HG03097 (cell line): ENCODE measurements around the gene TMEM120B.

ENCODE experiments used
- ATAC-seq: cut with Tn5 transposase; IDR thresholded peaks from one replicate; pipeline ENCODE4 v1.9.1; 2021; ENCODE audit not compliant: unreplicated experiment, low FRiP score

Gene TMEM120B

DNA sequence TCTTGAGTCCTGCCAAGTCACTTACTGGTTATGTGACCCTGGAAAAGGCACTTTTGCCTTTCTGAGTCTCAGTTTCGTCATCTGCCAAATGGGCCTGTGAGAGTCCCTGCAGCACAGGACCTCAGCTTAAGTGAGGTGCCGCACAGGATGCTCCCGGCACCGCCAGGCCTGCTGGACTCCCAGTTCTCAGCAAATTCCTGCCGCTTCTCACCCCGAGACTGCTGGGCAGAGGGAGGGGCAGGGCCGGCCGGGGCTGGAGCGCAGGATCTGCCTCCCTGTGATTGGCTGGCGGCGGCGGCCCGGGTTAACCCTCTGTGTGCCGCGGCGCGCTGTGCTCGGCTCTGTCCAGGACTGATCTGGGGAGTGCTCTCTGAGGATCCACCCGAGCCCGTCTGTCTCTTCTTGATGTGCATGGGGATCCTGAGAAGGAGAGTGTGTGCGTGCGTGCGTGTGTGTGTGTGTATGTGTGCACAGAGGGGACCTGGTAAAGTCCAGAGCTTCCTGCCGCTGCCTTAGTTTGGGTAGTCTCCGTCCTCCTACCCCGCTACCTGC, 99.8 kb downstream of the TMEM120B start:
- ATAC-seq: no peak

DNA sequence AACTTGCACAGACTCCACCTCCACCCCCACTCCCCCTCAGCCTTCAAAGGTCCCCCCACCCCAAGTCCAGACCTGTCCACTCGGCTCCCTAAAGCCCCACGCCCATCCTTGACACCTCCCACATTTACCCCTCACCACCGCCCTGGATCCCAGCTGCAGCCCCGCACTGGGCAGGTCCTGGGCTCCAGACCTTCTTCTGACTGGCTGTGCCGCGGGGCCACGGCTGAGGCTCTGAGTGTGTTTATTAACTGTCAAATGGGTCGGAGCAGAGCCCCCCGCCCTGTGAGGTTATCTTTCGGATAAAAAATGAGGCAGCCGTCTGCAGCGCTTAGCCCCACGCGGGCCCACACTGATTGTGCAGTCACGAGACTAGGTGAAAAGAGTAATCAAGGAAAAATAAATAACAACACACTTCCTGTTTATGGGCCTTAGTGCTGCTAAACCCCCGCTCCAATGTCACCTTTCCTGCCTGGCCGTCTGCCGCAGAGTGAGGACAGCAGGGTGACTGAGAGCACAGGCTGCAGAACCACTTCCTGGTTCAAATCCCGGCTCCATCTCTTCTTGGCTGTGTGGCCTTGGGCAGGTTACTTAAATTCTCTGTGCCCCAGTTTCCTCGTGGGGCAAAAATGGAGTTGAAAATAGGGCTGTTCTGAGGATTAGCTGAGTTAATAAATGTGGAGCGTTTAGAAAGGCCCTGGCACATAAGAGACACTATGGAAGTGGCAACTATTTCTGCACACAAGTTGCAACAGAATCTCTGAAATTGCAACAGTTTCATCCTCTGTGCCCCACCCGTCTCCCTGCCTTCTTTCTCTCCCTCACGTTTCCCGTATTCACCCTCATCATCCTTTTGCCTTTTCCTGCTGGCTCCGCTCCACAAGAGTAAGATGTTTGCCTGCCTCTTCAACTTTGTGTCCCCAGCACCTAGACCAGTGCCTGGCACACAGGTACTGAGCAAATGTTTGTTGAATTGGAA, 100.7 kb downstream of the TMEM120B start:
- no peak for ATAC-seq

DNA sequence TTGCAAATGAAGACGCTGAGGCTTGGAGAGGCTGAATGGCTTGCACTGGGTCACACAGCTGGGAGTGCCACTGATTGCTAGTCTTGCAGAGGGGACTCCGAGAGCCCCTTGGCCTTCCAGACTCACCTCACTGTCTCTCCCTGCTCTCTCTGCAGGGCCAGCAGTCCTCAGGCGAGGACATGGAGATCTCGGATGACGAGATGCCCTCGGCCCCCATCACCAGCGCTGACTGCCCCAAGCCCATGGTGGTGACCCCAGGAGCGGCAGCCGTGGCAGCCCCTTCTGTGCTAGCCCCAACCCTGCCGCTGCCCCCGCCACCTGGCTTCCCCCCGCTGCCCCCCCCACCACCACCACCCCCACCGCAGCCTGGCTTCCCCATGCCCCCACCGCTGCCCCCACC, 101.4 kb downstream of the TMEM120B start:
- ATAC-seq: no peak

DNA sequence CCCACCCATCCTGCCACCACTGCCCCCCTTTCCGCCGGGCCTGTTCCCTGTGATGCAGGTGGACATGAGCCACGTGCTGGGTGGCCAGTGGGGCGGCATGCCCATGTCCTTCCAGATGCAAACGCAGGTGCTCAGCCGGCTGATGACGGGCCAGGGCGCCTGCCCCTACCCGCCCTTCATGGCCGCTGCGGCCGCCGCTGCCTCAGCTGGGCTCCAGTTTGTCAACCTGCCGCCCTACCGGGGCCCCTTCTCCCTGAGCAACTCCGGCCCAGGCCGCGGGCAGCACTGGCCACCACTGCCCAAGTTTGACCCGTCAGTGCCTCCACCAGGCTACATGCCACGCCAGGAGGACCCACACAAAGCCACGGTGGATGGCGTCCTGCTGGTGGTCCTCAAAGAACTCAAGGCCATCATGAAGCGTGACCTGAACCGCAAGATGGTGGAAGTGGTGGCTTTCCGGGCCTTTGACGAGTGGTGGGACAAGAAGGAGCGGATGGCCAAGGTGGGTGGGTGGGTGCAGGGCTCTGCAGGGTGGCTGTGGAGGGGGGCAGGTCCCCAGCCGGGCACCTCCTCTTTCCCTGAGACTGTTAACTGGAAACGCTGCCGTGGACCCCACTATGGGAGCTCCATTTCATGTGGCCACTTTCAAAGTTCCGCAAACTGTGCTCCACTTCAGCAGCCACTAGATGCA, 102.0 kb downstream of the TMEM120B start:
- no peak for ATAC-seq

DNA sequence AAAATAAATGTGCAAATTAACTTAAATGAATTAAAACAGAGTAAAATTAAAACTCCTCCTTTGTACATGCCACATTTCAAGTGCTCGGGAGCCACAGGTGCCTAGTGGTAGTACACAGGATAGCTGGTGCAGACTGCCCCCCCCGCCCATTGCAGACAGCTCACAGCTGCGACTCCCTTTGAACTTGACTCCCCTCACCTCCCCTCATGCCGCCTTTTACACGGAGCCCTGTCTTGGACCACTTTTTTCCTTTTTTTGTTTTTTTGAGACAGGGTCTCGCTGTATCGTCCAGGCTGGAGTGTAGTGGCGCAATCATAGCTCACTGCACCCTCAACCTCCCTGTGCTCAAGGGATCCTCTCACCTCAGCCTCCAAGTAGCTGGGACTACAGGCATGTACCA, 102.7 kb downstream of the TMEM120B start:
- ATAC-seq: no peak

DNA sequence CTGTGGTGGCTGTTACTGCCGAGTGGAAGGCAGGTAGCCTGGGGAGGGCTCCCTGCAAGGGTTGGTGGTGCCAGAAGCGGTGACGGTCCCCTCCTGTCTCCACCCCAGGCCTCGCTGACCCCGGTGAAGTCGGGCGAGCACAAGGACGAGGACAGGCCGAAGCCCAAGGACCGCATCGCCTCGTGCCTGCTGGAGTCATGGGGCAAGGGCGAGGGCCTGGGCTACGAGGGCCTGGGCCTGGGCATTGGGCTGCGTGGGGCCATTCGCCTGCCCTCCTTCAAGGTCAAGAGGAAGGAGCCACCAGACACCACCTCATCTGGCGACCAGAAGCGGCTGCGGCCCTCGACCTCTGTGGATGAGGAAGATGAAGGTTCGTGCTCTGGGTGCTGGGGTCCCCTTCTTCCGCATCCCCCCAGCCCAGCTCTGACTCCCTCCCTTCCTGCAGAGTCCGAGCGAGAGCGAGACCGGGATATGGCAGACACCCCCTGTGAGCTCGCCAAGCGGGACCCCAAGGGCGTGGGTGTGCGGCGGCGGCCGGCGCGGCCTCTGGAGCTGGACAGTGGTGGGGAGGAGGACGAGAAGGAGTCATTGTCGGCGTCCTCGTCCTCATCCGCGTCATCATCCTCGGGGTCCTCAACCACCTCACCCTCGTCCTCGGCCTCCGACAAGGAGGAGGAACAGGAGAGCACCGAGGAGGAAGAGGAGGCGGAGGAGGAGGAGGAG, 104.5 kb downstream of the TMEM120B start:
- ATAC-seq: no peak

DNA sequence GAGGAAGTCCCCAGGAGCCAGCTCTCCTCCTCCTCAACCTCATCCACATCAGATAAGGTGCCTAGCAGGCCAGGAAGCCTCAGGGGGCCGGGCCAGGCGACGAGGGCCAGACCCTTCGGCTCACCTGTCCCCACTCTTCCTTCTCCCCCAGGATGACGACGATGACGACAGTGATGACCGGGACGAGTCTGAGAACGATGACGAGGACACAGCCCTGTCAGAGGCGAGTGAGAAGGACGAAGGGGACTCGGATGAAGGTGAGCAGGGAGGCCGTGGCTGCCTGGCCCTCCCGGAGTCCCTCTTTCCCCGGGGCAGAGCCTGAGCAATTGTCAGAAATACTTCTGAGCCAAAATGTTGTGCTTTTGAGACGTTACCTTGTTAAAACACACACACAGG, 105.1 kb downstream of the TMEM120B start:
- no peak for ATAC-seq

DNA sequence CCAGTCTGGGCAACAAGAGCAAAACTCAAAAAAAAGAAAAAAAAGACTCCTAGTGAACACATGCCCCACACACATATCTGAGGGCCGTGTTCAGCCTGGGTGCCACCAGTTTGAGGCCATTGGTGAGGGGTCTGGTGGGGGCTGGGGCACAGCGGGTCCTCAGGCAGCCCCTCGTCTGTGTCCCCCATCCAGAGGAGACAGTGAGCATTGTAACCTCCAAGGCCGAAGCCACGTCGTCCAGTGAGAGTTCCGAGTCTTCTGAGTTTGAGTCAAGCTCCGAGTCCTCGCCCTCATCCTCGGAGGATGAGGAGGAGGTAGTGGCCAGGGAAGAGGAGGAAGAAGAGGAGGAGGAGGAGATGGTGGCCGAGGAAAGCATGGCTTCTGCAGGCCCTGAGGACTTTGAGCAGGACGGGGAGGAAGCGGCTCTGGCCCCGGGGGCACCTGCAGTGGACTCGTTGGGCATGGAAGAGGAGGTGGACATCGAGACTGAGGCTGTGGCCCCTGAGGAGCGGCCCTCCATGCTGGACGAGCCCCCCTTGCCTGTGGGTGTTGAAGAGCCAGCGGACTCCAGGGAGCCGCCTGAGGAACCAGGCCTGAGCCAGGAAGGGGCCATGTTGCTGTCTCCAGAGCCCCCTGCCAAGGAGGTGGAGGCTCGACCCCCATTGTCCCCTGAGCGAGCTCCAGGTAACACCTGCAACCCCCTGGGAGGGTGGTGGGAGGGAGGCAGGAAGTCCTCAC, 106.8 kb downstream of the TMEM120B start:
- ATAC-seq: no peak

DNA sequence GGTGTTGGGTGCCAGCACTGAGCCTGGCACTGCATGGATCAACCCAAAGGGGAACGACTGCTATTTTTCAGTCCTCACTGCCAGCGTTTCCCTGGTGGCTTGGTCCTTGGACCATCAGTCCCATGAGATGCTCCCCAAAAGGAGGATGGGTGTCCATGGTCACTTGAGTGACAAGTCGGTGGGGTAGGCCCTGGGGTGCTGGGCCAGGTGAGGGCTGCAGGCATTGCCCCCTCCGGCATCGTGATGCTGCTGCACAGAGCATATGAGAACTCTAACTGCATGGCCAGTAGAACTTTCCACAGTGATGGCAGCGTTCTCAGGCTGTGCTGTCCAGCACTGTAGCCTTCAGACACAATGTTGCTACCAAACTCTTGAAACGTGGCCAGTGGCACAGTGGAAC, 107.5 kb downstream of the TMEM120B start:
- no peak for ATAC-seq

DNA sequence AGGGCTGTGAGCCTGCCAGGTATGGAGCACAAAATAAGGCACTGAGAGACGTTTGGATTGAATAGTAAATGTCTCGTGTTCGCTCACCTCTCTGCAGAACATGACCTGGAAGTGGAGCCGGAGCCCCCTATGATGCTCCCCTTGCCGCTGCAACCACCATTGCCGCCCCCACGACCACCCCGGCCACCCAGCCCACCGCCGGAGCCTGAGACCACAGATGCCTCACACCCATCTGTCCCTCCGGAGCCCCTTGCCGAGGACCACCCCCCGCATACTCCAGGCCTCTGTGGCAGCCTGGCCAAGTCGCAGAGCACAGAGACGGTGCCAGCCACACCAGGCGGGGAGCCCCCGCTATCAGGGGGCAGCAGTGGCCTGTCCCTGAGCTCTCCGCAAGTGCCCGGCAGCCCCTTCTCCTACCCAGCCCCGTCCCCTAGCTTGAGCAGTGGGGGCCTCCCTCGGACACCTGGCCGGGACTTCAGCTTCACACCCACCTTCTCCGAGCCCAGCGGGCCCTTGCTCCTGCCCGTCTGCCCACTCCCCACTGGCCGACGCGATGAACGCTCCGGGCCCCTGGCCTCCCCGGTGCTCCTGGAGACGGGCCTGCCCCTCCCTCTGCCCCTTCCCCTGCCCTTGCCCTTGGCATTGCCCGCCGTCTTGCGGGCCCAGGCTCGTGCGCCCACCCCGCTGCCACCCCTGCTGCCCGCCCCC, 110.0 kb downstream of the TMEM120B start:
- ATAC-seq: no peak

DNA sequence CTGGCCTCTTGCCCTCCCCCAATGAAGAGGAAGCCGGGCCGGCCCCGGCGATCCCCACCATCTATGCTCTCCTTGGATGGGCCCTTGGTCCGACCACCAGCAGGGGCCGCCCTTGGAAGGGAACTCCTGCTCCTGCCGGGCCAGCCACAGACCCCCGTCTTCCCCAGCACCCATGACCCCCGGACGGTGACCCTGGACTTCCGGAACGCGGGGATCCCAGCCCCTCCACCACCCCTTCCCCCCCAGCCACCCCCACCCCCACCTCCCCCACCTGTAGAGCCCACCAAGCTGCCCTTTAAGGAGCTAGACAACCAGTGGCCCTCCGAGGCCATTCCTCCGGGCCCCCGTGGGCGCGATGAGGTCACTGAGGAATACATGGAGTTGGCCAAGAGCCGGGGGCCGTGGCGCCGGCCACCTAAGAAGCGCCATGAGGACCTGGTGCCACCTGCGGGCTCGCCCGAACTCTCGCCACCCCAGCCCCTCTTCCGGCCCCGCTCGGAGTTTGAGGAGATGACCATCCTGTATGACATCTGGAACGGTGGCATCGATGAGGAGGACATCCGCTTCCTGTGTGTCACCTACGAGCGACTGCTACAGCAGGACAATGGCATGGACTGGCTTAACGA, 110.7 kb downstream of the TMEM120B start:
- ATAC-seq: no peak

DNA sequence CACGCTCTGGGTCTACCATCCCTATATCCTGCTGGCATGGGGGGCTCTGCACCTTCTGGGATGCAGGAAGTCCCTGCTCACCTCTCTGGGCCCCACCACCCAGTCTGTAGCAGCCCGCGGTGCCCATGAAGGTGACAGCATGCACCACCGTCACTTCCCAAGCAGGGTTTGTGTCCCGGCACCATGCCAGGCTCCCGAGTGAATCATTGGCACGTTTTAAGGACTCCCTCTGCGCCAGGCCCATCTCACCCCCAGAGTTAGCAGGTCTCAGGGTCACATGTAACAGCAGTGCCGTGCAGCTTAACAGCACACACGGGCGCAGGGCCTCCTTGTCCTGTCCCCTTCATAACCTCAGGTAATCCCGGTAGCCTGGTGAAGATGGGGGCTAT, 111.2 kb downstream of the TMEM120B start:
- ATAC-seq: no peak

DNA sequence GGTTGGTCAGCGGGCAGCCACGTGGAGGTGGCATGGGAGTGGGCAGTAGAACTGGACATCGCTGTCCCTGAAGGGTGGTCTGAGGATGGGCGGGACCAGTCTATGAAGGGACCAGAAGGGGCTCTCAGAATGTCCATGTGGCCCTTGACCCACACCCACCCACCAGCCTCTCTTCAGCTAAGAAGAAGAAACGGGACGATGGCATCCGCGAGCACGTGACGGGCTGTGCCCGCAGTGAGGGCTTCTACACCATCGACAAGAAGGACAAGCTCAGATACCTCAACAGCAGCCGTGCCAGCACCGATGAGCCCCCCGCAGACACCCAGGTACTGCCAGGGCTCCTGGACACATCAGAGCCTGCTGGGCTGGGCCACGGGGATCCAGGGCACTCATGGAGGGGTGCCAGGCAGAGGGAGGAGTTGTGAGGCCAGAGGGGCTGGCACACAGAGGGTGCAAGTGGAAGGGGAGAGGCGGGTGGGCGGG, 112.5 kb downstream of the TMEM120B start:
- no peak for ATAC-seq

DNA sequence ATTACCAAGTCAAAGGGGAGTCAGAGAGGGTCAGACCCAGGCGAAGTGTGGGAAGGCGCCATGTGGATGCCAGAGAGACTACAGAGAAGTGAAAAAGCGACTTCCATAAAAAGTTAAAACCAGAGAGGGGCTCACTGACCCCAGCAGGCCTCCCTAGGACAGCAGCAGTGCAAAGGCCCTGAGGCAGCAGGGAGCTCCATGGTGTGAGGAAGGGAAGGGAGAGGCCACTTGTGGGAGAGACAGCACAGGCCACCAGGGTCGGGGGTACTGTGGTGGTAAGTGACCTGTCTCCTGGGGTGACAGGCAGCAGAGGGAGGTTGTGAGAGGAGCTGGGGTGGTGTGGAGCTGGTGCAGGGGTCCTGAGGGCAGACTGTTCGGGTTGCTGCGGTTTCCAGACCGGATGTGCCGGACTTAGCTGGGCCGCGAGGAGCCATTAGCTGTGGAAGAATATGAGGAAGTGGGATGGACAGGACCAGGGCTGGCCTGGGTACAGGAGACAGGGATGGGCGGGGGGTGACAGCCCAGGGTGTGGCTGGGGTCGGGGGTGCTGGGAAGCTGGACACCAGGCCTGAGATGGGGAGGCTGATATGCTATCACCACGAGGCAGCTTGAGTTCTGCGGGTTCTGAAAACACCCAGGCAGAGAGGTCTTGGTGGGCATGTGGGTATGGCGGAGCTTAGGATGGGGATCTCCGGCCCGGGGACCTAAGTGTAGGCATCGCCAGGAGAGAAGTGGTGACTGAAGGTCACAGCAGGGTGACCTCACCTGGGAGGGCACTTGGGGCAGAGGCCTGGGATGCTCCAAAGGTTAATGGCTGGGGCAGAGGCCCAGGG, 114.0 kb downstream of the TMEM120B start:
- no peak for ATAC-seq

DNA sequence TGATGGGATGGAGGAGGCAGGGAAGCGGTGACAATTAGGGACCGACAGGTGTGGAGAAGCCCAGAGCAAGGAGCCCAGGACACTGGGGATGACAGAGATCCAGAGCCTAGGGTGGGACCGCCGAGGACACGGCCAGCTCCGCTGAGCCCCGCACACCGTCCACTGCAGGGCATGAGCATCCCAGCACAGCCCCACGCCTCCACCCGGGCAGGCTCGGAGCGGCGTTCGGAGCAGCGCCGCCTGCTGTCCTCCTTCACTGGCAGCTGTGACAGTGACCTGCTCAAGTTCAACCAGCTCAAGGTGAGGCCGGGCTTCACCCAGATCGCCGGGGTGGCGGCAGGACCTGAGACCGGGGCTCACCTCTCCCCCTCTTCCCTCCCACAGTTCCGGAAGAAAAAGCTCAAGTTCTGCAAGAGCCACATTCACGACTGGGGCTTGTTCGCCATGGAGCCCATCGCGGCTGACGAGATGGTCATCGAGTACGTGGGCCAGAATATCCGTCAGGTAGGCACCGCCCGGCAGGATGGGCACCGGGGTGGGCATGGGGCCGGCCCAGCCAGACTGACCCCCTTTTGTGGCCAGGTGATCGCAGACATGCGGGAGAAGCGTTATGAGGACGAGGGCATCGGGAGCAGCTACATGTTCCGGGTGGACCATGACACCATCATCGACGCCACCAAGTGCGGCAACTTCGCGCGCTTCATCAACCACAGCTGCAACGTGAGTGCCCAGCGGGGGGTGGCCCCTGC, 115.0 kb downstream of the TMEM120B start:
- no peak for ATAC-seq

DNA sequence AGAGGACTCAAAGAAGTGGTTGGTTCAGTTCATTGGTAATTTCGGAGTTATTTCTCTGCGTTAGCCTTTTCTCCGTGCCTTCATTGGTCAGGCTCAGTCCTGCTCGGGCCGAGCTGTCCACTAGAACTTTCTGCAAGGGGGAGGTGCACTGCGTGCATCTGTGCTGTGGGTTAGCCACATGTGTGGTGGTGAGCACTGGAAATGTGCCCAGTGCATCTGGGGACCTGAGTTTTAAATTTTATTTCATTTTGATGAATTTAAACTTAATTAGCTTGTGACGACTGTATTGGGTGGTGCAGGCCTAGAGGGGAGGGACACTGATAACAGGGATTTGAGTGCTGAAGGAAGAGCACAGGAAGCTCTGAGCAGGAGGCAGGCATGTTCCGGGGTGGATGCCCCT, 115.8 kb downstream of the TMEM120B start:
- ATAC-seq: no peak

DNA sequence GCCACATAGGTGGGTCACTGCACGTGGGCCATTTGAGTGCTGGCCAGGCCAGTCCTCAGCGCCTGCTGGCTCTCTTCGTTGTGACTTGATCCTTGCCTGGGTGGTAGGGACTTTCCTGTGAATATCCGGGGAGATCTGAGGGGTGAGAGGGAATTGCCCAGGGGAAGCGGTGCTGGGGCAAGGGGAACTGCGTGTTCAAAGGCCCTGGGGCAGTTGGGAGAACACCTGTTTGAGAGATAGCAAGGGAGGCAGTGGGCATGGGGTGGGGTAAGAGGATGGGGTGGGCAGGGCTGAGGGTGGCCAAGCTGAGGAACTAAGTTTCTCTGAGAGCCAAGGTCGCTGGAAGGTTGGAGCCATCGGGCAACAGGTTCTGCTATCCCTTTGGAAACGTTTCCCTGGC, 116.3 kb downstream of the TMEM120B start:
- no peak for ATAC-seq
